DMS114 treated with DMSO at 0.1 percent for 48 hours (cell line): ENCODE measurements around the gene MIGA2.
A peak's percentile ranks its signal among the peaks of the same experiment; 100 is the strongest.

Experiments used
- DNase-seq: peaks from one replicate; lab custom pipeline; 2025; ENCODE audit not compliant: unreplicated experiment; lab: John Stamatoyannopoulos, UW

MIGA2 gene

DNA sequence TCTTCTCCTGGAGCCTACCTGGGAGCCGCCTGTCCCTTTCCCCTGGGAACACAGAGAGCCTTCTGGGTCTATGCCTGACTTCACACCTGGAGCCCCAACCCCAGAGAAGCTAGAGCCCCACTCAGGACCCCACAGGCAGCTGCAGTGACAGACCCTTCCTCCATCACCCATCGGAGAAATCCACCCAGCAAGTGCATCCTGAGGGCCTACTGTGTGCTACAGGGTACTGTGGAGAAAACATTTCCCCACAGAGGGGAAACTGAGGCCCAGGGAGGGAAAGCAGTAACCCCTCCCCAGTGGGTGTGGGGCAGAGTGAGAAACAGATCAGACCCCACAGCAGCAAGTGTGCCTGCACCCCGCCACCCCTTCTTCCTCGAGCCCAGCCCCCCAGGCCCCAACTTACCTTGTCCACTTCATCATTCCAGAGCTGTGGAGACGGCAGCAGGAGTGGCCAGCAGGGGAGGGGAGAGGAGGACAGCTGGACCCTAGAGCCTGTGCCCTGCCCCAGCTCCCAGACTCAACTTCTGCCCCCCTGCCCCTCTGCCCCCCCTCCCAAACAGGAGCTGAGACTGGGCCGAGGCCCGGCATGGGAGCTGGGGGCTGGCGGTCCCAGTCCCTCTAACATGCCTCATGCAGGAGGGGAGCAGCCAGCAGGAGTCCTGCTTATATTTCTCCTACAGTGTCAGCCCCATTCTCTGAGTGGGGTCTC is 26.0 kb upstream of the MIGA2 start:
- no peak for DNase-seq

DNA sequence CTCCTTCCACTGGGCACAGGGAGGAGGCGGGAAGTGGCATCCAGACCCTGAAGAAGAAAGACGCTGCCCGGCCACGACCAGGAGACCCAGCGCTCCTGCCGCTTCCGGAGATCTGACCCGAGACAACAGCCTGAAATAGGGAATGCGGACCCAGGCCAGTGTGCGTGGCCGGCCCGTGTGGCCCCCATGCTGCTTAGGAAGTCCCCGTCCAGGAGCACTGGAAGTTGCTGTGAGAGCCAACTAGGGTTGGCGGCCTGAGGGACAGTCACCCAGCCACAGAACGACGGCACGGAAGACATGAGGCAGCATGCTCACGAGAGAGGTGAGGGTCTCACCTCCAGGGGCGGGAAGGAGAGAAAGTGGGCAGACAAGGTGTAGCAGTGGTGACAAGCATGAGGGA is 25.3 kb upstream of the MIGA2 start:
- no peak for DNase-seq

GRCh38 chr9:129011761-129012181 is 24.7 kb upstream of the MIGA2 start:
- no peak for DNase-seq

DNA sequence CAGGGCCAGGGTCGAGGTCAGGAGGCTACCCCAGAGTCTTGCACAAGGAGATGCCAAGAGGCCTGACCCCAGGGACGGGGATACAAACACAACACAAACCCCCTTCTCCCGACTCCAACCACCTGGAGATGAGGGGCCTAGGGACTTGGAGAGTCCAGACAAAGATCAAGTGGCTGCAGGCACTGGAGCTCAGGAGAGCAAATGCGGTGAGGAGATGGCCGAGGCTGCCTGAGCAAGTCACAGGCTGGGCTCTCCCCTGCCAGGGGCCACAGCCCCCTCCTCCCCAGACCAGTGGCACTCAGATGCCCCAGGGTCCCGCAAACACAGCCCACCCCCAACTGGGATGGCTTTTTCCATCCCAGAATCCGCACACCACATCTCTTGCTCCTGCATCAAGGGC is 24.1 kb upstream of the MIGA2 start:
- no peak for DNase-seq

GRCh38 chr9:129012893-129013448 is 23.5 kb upstream of the MIGA2 start:
- no peak for DNase-seq

- no peak for DNase-seq
Observed at GRCh38 chr9:129013674-129014073, 22.8 kb upstream of the MIGA2 start.

DNA sequence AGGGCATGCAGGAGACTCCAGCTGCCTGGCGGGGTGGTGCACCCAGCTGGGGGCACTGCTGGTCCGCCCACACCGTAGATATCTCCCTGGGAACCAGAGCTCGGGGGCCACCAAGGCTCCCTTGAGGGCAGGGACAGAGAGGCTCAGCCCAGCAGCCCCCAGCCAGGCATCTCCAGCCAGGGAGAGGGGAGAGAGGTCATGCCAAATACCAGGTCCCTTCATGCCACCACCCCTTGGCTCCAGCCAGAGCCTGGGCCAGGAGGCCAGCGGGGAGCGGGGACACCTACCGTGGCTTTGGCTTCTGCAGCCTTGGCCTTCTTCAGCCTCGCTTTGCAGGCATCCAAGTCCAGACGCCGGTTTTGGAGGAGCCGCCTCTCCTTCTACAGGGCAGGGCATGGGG is 22.3 kb upstream of the MIGA2 start:
- no peak for DNase-seq

GRCh38 chr9:129014608-129015007 is 21.8 kb upstream of the MIGA2 start:
- no peak for DNase-seq

DNA sequence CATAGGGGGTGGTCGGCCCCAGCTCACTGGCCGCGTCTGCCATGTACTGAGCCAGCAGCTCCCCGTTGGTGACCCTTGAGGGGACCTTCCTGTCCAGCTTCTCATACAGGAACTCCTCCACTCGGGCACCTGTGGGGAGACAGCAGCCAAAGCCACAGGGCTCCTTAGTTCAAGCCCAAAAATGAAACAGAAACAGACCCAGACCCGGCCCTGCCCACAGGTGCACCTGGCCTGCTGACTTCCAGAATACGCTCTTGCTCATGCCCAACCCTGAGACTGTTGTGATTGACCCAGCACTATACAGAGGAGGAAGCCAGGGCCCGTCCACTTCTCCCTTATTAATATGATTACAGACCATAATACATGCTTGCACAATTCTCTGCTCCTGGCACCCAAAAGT is 15.3 kb upstream of the MIGA2 start:
- DNase-seq: no peak

DNA sequence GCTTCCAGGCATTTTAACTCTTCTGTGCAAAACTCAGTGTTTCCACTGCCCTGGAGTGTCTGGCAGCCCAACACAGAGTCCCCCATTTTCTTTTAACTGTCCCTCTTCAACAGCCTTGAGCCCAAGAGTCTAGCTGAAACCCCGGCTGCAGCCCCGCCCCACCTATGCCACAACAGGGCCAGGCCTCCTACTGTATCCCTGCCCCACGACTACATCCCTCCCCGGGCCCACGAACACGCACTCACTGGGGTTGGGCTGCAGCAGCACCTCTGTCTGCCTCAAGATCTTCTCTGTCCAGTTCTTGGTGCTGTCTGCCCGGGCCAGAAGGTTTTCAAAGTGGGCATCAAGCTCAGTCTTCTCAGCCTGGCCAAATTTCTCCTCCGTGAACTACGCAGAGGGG is 14.4 kb upstream of the MIGA2 start:
- DNase-seq: no peak

DNA sequence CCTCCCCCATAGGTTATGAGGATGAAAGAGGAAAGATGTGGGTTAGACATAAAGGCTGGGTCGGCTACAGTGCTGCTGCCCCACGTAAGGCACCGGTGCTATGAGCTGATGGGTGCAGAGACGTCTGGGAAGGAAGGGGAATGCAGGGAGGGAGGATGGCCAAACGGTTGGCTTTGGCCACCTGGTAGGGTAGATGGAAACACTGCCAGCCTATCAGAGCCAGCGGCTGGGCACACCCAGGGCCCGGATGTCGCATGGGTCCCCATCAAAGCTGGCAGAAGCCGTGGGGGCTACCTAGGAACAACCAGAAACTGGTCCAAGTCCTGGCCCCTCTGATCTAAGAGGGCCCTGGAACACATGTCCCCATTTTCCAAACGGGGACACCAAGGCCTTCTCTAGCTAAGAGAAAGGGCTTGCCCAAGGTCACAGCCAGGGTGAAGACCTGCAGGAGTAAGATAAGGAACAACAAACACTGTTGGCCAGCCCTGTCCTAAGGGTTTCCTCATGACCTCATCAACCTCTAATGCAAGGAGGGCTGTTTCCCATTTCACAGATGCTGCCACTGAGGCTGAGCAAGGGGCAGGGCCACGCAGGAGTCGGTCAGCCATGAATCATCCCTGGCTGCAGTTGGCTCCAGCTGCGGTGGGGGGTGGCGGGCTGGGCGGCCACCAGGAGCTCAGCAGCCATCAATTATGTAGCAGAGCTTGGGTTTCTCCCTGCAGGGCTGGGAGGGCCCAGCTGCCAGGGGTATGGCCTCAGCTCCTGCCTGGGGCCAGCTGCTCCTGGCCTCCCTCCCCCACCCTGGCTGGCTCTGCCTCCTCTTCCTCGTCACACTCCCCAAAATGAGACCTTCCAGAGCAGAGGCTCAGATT is 13.2 kb upstream of the MIGA2 start:
- no peak for DNase-seq

GRCh38 chr9:129023908-129024233 is 12.6 kb upstream of the MIGA2 start:
- DNase-seq: no peak

GRCh38 chr9:129026442-129027223 is 9.8 kb upstream of the MIGA2 start:
- DNase-seq: no peak

- no peak for DNase-seq
Observed at GRCh38 chr9:129027224-129027684, 9.2 kb upstream of the MIGA2 start.

DNA sequence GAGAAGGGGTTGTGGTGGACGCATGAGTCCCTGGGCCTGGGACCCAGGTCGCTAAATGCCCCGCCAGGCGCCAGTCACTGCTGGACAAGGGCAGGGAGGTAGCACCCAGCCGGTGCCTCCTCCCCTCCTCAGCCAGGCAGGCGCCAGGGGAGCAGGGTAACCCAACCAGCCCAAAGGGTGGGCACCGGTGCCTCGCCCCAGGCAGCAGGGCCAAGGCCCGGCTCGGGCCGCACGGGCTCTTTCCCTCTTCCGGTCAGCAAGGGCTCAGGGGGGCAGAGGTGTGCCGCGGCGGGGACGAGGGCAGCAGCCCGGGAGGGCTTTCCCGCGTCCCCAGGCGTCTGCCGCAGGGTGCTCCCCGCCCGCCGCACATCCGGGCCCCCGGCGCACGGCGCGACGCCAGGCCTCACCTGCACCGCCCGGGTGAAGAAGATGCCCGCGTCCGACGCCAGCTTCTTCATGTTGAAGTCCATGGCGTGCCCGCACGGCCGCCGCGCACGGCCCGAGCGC is 8.7 kb upstream of the MIGA2 start:
- no peak for DNase-seq

- peak; percentile 75 for DNase-seq
Observed at GRCh38 chr9:129028192-129028966, 8.0 kb upstream of the MIGA2 start, which contains the start of gene SH3GLB2. TSS of gene SH3GLB2 (minus strand) at chr9:129028331. CDS start at chr9:129028154, 177 bp downstream.

- DNase-seq: no peak
Observed at GRCh38 chr9:129030191-129030590, 6.2 kb upstream of the MIGA2 start.

GRCh38 chr9:129031514-129031913 is 4.9 kb upstream of the MIGA2 start:
- no peak for DNase-seq

- DNase-seq: no peak
Observed at GRCh38 chr9:129032541-129033159, 3.8 kb upstream of the MIGA2 start.

- DNase-seq: no peak
Observed at GRCh38 chr9:129033216-129033615, 3.2 kb upstream of the MIGA2 start.
